Activated naive CD4-positive, alpha-beta T cell treated with Interleukin-2 at 50 U/mL for 16 hours (primary cell): ENCODE measurements around the gene FAM13B.
"Not testable (repeated sequence)": the region's sequence is repeated elsewhere in the genome, so short reads cannot be mapped to it uniquely, and the experiment has no call there.

Source experiments
- DNase-seq: peaks from one replicate; pipeline ENCODE4 v3.0.0-alpha.2; 2020

Gene FAM13B

DNA sequence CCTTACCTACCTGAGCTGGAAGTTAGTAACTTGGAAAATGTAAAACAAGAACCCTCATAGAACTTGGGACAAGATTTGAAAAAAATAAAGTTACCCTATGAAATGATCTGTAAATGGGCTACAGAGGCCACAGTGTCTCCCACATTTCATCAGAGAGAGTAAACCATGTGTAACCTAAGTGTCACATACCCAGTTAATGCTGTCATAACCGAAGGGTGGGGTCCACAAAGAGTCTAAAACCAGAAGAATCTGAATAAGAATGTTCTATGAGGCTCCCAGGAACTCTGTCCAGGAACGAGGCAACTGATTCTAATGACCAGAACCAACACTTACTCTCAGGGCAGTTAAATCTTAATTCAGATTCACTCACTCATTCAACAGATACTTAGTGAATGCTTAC lies 1.0 kb upstream of the FAM13B start:
- DNase-seq, result no peak

DNA sequence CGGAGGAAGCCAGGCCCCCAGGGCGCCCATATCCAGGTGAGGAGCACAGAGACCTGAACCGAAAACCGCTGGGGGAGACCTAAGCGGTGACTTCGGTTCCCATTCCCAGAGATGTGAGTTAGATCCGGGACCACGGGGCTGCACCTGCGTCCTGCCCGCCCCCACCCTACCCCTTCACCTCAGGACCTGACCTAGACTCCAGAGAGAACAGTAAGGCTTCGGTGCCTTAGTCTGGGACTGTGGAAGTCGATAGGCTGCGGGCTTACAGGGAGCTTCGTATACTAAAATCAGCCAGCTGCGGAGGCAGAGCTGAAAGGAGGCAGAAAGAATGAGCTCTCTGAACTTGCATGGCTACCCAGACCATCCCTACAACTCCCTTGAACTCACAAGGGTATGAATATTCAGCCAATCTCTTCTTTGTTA lies 518 bp upstream of the FAM13B start:
- DNase-seq, result peak; percentile 4

DNA sequence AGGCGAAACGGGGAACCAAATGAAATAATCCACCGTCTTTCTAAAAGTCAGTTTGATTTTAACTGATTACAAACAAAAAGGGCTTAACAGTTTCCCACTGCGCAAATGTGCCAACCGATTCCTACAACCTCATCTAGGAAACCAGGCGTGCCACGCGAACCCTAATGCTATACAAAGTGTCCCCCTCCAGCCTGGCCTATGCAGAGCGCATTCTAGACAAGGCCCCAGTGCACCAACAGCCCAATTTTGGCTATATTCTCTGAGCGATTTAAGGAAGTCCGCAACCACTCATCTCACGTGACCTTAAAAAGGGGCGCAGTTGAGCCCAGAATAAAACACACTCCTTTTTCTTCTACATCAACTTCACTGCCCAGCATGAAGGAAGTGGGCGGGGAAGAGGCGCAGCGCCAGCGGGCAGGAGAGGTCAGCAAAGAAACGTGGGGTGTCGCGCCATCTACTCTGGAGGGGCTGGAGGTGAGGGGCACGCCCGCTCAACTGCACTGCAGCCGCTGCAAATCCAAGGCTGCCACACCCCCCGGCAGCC lies 779 bp downstream of the FAM13B start:
- DNase-seq, result no peak

DNA sequence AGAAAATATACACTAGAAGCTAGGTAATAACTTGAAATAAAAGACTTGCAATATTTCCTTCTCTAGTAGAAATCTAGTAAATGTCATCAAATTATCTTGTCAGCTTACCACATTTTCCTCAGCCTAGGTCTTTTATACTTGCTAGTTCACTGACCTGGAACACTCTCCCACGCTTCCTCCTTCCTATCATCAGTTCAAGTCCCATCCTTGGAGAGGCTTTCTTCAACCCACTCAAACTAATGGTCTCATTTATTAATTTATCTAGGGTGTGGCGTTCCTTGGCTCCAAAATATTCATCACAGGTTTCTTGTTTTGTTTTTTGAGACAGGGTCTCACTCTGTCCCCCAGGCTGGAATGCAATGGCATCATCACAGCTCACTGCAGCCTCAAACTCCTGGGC lies 2.9 kb downstream of the FAM13B start:
- DNase-seq, result no peak

DNA sequence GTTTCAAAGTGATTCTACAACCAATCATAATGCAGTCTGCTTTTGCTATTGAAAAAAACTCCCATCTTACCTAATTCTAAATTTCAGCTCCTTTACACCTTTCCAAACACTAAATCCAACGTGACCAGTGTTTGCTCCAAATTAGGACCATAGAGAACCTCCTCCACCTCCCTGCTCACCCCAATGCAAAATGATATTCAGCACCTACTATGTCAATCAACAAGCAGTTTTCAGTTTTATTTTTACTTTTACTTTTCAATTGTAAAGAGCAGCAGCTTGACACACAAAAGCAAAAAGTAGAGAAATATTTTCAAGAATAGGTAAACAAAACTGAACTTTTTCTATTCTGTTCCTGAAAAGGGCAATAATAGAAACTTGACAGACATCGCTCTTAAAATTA lies 3.4 kb downstream of the FAM13B start:
- DNase-seq, result no peak

DNA sequence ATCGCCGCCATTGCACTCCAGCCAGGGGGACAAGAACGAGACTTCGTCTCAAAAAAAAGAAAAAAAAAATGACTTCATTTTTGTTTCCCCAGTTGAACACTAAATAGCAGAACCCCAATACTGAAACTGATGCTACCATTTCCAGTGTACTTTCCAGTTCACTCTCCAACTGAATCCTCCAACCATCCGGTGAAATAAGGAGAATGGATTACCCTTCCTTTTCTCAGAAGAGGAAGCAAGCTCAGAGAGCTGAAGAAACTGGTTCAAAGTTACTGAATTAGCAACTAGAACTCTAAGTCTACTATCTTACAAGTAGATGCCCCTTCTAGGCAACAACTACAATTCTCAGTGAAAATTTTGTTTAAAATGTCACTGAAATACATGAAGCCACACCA lies 3.9 kb downstream of the FAM13B start:
- DNase-seq, result no peak

DNA sequence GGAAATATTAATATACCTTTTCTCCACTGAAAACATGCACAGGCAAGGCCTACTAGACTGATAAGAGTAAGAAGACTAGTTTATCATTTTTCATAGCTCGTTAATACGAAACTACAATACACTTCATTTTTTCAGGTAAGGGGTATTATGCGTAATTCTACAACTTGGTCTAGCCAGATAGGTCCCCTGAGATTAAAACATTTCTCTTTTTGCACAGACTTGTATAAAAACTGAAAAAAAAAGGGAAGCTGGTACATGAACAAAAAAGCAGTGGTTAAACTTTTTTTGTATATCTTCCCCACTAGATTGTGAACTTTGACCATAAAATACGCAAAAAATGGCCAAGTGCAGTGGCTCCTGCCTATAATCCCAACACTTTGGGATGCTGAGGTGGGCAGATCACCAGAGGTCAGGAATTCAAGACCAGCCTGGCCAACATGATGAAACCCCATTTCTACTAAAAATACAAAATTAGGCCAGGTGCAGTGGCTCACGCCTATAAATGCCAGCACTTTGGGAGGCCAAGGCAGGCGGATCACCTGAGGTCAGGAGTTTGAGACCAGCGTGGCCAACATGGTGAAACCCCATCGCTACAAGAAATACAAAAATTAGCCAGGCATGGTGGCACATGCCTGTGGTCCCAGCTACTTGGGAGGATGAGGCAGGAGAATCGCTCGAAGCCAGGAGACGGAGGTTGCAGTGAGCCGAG lies 4.5 kb downstream of the FAM13B start:
- DNase-seq, result not testable (repeated sequence)

DNA sequence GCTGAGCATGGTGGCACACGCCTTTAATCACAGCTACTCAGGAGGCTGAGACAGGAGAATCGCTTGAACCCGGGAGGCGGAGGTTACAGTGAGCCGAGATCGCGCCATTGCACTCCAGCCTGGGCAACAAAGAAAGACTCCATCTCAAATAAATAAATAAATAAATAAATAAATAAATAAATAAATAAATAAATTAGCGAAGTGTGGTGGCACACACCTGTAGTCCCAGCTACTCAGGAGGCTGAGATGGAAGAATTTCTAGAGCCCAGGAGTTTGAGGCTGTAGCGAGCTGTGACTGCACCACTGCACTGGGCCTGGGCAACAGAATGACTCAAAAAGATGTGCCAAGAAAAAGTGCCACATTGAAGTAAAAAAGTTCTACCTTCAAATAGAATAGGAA lies 6.1 kb downstream of the FAM13B start:
- DNase-seq, result not testable (repeated sequence)

DNA sequence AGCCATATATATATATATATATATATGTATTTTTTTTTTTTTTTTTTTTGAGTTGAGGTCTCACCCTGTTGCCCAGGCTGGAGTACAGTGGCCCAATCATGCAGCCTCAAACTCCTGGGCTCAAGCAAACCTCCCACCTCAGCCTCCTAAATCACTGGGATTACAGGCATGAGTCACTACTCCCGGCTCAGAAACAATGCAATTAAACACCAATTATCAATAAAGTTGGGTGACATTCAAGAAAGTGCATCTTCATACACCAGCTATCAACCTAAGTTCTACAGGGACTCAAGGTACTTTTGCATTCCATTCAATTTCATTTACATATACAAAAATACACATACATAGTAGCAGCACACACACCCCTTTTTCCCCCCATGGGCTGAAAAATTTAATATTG lies 7.6 kb downstream of the FAM13B start:
- DNase-seq, result no peak

DNA sequence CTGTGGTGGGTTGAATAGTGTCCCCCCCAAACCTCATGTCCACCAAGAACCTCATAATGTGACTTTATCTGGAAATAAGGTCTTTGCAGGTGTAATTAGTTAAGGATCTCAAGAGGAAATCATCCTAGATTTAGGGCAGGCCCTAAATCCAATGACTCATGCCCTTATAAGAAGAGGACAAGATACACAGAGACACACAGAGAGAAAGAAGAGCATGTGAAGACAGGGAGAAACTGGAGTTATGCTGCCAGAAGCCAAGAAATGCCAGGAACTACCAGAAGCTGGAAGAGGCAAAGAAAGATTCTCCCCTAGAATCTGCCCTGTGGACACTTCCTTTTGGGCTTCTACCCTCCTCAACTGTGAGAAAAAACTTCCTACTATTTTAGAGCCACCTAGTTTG lies 8.8 kb downstream of the FAM13B start:
- DNase-seq, result no peak

DNA sequence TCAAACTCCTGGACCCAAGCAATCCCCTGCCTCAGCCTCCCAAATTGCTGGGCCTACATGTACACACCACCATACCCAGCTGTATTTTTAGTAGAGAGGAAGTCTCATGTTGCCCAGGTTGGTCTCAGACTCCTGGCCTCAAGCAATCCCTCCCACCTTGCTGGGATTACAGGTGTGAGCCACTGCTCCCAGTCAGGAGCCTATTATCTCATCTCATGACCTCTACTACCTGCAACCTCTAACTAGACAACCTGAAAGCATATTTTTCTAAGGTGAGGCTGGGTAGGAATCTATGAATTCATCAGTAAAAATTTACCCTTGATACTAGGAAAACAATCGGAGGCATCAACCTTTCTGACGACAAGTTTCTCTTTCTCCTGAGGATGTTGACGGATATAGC lies 10.0 kb downstream of the FAM13B start:
- DNase-seq, result no peak

DNA sequence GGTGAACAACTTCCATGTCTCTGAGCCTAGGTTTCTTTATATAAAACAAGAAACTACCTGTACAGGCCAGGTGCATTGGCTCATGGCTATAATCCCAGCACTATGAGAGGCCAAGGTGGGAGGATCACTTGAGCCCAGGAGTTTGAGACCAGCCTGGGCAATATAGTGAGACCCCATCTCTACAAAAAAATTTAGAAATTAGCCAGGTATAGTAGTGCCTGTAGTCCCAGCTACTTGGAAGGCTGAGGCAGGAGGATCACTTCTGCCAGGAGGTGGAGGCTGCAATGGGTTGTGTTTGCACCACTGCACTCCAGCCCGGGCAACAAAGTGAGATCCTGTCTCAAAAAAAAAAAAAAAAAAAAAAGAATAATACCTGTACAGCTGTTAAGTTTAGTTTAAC lies 11.1 kb downstream of the FAM13B start:
- DNase-seq, result no peak

DNA sequence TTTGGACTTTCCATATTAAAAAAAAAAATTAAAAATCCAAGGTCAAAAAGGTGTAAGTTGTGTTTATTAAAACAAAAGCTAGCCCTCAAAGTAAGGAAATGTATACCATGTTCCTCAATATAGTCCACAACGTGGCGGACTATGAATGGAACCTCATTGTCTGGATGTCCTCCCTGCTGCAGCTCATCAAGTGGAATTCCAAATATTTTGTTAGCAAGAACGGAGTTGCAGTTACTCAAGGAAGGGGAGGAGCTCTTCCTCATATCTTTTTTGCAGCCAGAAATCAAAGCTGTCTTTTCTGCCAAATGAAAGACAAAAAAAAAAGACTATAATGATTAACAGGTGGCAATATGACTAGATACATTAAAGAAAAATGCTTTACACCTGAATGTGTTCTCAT lies 14.0 kb downstream of the FAM13B start:
- no peak for DNase-seq

DNA sequence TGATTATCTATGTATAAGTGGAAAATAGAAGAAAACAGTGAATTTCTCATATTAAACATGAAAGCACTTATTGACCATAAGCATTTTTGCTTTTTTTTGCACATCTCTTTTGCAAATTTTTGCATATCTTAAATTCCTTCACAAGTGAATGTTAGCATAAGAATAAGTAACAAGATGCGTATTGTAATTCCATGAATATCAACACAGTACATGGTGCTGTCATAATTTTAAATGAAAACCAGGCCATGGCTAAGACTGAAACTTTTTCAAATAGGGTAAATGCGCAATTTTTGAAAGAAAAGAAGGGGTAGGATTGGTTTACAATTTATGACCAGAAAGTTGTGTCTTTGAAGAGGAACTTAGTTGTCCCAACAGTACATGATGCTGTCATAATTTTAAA lies 17.0 kb downstream of the FAM13B start:
- no peak for DNase-seq

DNA sequence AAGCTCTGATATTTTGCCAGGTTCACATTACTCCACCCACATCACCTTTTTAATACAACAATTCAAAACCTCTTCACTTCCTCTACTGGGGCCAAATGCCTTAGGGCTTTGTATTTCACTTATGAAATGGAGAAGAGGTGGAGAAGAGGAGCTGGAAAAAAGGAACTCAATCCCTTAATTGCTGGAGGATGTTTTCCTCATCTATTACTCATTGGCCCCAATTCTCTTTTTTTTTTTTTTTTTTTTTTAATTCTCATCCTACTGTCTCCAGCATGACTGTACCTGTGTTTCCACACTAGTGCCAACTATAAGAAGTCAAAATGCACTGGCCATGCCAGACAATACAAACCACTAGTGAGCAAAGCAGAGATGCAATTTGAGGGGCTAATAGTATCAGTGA lies 20.9 kb downstream of the FAM13B start:
- no peak for DNase-seq

DNA sequence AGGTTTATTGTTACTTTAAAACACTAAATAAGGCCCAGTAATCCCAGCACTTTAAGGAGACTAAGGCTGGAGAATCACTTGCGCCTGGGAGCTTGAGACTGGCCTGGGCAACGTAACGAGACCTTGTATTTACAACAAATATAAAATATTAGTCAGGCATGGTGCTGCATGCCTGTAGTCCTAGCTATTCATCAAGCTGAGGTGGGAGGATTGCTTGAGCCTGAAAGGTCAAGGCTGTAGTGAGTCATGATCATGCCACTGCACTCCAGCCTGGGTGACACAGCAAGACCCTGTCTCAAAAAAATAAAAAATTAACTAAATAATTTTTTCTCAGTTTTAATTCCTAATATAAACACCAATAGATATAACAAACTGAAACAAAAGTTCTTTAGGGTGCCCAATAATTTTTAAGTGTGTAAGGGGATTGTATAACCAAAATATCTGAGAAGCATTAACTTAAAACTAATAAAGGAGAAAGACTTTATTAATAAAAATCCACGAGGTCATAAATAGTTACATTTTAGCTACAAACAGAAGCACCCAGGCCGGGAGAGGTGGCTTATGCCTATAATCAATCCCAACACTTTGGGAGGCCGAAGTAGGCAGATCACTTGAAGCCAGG lies 32.7 kb downstream of the FAM13B start:
- no peak for DNase-seq

DNA sequence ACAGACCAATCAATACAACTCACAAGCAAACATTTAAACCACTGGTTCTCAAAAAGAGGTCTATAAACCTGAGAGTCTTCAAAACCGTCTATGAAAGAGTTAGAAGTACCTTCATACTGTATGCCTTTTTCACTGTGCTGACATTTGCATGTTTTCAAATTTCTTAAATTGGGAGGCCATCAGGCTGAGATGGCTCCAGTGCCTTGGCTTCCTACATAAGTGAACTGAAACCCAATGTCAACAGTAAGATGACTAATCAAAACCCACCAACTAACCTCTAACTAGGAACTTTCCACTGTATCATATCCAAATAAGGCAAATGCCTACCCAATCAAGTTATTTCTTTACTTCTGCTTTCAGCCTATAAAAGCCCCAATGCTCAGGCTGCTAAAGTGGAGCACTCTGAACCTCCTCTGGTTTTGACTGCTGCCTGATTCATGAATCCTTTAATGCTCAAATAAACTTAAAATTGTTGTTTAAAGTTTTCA lies 35.1 kb downstream of the FAM13B start:
- peak; percentile 7 for DNase-seq

DNA sequence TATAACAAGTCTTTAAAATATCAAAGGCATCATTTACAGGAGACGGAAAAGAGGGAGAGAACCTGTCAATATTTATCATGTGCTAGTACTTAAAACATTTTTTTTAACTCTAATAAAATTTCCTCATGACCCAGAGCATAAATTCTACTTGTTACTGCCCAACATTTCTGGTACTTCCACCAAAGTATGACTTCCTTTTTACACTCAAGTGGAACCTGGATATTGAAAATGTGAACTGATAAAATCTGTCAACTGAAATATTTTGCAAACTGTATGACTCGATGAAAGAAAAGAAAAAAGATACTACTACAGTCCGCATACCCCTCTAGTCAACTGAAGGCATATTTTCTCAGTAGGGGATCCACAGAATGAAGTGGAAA lies 37.1 kb downstream of the FAM13B start:
- DNase-seq, result no peak

DNA sequence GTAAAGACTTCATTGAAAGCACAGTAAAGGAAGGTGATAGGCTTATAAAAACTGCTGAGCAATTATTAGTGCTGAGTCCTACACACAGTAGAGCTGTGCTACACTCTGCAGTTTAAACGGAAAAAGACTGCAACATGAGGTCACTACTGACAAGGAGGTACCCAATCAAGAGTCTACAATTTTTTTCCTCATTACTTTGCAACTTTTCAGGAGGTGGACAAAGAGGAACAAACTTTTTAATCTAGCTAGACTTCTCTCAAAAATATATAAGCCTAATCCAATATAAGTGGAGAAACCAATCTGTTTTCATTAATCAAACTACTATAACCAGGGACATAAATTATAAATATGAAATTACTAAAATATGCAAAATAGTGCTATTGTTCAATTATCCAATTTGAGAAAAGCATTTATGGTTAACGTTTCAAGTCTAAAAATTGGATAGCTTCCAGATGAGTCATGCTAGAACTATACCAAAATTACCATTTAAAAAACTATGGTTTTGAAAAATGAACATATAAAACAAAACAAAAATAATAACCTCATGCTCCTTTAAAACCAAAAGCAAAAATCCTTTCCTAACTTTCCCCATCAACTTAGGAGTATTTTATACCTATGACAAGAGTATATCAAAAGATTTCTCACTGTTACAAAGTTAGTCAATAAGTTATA lies 37.7 kb downstream of the FAM13B start:
- no peak for DNase-seq

DNA sequence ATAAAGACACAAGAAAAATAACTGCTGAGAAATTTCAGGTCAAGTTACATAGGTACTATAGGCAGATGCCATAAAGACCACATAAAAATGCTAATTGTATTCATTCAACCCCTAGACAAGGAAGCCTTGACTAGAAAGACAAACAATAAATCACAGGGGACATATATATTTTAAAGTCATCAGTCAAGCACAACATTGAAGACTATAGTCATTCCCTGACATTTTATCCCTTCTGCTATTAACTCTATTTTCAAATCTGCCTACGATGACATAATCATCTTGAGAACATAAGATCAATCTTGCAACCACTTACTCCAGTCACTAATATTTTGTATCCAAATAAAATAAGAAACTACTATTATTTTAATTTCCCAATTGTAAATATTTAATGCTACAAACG lies 38.3 kb downstream of the FAM13B start:
- DNase-seq, result no peak

DNA sequence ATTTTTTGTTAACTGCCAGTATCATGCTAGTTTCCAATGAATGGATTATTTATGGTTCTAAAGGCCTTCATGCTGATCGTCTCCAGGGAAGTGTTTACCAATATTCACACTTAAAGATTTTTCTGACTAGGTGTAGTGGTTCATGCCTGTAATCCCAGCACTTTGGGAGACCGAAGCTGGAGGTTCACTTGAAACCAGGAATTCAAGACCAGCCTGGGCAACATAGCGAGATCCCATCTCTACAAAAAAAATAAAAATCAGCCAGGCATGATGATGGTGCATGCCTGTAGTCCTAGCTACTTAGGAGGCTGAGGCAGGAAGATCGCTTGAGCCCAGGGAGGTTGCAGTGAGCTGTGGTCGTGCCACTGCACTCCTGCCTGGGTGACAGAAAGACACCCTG lies 43.5 kb downstream of the FAM13B start:
- DNase-seq, result no peak

DNA sequence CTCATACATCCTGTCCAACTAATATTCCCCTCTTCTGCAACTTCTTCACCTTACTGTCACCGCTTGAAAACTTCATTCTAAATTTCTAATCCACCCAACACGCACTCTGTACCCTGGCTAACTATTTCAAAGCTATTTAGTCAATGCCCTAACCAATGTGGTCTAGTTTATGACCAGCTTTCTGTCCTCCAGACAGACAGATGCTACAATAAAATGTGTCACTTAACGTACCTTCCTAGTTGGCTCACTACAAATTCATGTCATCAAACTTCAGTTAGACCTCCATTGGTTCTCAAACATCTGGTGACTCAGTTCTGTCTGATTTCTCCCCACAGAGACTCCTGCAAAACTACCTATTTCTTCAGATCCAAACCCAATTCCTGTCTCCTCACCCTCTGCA lies 57.7 kb downstream of the FAM13B start:
- DNase-seq, result no peak

DNA sequence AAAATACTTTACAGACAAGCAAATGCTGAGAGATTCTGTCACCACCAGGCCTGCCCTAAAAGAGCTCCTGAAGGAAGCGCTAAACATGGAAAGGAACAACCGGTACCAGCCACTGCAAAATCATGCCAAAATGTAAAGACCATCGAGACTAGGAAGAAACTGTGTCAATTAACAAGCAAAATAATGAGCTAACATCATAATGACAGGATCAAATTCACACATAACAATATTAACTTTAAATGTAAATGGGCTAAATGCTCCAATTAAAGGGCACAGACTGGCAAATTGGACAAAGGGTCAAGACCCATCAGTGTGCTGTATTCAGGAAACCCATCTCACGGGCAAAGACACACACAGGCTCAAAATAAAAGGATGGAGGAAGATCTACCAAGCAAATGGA lies 62.5 kb downstream of the FAM13B start:
- DNase-seq, result not testable (repeated sequence)

DNA sequence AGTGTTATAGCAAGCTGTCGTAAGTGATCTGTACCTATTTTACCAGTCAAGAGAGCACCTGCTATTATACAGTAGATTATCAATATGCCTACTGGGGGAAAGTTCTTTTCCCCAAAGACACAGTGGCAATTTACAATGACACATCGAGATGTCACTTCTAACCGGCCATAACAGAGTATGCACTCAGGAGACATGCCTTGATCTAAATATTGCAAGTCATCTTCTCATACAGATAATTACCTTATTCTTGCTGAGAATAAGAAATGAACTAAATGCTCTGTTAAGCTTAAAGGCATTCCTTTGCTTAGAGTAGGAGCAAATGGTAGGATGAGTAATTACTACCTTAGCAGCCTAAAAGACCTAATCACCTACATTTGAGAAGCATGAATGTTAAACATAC lies 72.1 kb downstream of the FAM13B start:
- no peak for DNase-seq
